HFF-Myc (cell line): Measurements from ENCODE around the gene CNTN1.

ENCODE experiments used
- DNase-seq: peaks from one replicate; pipeline ENCODE4 v3.0.0-alpha.2; 2011; ENCODE audit warnings: low read depth; ENCODE audit errors: extremely low read depth
- H3K4me3 ChIP-seq: replicated peaks from 2 replicates; pipeline ENCODE4 v1.5.1; 2011; ENCODE audit warnings: low read depth, mild to moderate bottlenecking, control low read depth, low read length
- TF ChIP-seq, protein P1 (sequence below): IDR thresholded peaks from 2 replicates; pipeline ENCODE4 v1.5.1; 2012; ENCODE audit warnings: mild to moderate bottlenecking, low read depth, low read length, control low read depth; ENCODE audit errors: missing control alignments

CNTN1 gene

DNA sequence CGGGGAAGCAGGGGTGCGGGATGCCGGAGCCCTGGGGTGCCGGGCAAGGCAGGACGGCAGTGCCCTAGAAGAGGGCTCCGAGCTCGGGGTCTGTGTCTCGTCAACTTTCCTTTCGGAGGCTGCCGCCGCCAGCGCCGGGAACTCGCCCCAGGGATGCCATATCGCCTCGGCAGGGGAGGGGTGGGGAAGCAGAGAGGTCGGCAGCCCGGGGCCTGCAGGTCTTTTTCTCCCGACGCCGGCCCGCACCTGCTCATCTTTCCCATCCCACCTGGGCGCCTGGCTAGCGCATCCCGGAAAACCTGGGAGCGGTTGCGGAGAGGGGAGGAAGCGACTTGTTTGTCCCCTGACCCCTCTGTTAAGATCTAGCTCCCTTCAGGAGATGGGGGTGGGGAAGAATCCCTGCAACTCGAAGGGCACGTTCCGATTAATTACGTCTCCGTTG lies 547 bp downstream of the CNTN1 start:
- TF ChIP-seq, protein P1, sequence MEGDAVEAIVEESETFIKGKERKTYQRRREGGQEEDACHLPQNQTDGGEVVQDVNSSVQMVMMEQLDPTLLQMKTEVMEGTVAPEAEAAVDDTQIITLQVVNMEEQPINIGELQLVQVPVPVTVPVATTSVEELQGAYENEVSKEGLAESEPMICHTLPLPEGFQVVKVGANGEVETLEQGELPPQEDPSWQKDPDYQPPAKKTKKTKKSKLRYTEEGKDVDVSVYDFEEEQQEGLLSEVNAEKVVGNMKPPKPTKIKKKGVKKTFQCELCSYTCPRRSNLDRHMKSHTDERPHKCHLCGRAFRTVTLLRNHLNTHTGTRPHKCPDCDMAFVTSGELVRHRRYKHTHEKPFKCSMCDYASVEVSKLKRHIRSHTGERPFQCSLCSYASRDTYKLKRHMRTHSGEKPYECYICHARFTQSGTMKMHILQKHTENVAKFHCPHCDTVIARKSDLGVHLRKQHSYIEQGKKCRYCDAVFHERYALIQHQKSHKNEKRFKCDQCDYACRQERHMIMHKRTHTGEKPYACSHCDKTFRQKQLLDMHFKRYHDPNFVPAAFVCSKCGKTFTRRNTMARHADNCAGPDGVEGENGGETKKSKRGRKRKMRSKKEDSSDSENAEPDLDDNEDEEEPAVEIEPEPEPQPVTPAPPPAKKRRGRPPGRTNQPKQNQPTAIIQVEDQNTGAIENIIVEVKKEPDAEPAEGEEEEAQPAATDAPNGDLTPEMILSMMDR, result no peak
- no peak overlapping the region for H3K4me3 ChIP-seq
- DNase-seq, result no peak

DNA sequence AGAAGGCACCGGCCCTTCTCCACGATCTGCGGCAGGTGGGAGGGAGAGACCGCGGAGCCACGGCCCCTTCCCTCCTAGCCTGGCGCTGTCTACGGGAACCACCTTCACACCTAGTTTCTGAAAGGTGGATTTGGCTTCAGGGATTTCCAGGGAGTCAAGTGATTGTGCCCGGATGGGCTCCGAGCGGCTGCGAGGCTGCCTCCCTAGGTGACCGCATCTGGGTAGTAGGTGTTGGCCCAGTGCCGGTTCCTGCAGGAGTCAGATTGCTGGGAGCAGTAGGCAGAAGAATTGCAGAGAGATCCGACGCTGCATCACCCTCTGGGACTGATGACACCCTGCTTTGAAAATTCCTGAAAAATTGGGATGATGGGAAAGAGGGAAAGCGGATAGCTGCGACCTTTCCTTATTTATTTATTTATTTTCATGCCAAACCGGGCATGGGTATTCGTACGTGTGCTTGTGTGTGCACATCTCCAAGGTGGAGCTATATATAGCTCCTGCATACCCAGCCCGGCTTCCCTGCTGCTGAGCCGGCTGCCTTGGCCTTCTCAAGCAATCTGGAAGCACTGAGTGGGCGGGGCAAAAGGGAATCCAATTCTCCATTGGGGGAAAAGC lies 1.1 kb downstream of the CNTN1 start:
- H3K4me3 ChIP-seq, result no peak overlapping the region
- DNase-seq, result no peak
- TF ChIP-seq, protein P1, result no peak

DNA sequence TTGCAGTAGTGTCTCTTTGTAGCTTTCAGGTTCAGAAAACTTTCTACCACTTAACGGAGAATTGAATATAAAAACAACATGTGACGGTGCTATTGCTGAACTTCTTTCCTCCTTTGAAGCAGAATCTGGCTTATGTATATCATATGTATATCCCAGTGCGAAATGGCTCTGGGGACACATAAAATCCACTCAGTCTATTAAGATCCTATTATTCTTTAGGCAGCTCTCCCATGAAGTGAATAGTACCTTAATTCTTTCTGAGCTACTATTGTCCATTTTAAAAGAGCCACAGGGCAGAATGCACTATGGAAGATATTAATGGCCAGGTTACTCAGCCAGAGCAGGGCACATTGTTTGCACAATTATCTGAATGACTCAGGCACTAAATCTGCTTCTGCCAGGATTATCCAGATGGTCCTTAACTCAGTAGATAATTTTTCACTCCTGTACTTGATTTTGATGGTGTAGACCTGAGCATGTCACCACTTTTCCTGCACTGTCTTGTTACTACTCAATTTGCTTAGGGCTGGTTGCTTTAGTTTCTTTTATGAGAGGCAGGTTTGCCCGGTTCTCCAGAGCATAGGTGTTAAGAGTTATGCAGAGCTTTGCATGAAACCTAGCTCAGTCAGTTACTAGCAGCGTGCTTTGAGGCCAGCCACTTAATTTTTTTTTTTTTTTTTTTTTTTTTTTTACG lies 5.5 kb downstream of the CNTN1 start:
- no peak overlapping the region for H3K4me3 ChIP-seq
- TF ChIP-seq, protein P1, result no peak
- no peak for DNase-seq

DNA sequence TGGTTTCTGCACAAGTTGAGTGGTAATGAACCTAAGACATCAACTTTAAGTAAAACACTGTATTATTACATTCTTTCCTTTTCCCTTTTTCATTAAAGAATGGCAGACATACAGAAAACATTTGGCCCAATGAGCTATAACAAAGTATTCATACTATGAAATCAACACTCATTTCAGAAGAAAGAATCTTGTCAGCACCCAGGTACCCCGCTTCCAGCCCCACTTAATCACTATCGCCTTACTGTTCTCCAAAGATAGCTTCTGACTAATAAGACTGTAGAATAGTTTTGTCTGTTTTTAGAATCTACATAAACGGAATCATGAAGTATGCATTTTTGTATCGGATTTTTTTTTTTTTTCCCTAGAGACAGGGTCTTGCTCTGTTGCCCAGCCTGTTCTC lies 9.5 kb downstream of the CNTN1 start:
- no peak overlapping the region for H3K4me3 ChIP-seq
- TF ChIP-seq, protein P1, result no peak

DNA sequence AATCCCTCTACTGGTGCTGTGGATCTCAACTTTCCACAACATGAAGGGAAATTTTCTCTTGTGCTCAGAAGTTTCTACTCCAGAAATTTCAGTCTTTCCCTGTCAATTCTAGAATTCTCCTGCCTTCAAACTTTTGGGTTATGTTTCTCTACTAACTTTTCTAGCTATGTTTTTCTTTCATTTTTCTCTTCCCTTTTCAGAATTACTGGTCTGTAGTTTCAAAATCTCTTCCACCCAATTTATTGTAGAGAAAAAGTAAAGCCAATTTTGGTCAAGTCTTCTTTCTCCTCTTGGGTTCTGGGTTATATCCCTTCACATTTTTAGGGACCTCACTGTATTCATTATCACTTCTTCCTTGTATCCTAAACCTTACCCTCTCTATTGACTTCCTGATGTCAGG lies 18.9 kb downstream of the CNTN1 start:
- TF ChIP-seq, protein P1, result no peak
- no peak for DNase-seq
- no peak overlapping the region for H3K4me3 ChIP-seq

More for the DNA sequence above, 9.5 kb downstream of the CNTN1 start:
- no peak for DNase-seq

DNA sequence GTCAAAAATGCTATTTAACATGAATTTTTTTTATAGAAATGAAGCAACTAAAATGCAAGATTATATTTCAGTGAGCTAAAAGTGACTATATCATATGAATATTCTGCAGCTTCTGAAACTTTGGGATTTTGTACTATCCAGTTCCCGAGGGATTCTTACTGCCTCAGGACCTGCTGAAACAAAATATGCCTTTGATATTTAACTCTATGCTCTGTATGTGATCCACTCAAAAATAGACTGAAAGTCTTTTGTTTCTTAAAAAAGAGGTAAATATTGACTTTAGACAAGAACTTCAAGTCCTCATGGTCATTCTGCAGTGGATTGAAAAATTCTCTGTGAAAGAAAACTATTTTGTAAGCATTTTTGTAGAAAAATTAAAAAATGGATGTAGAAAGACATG lies 22.4 kb downstream of the CNTN1 start:
- TF ChIP-seq, protein P1, result no peak
- no peak for DNase-seq
- H3K4me3 ChIP-seq, result no peak overlapping the region
